GM21526 (cell line): ENCODE measurements around the gene GPR87.
A peak's percentile ranks its signal among the peaks of the same experiment; 100 is the strongest.

Experiments used
- ATAC-seq: cut with Tn5 transposase; IDR thresholded peaks from one replicate; pipeline ENCODE4 v1.9.1; 2021; ENCODE audit warnings: moderate library complexity; ENCODE audit not compliant: unreplicated experiment, low FRiP score

GPR87 gene

GRCh38 chr3:151316267-151316991, at the start of gene GPR87:
TSS of gene GPR87 (minus strand) at chr3:151316820. CDS start at chr3:151300100, 16,720 bp downstream.
- no peak for ATAC-seq

GRCh38 chr3:151362751-151363174, 46.1 kb upstream of the GPR87 start:
- ATAC-seq, result no peak

GRCh38 chr3:151357463-151357850, 40.8 kb upstream of the GPR87 start:
- no peak for ATAC-seq

GRCh38 chr3:151356794-151357462, 40.3 kb upstream of the GPR87 start:
- no peak for ATAC-seq

- ATAC-seq, result peak; percentile 26
Measured at GRCh38 chr3:151351648-151352047, 35.0 kb upstream of the GPR87 start.

GRCh38 chr3:151351219-151351618, 34.6 kb upstream of the GPR87 start:
- ATAC-seq, result peak; percentile 91

- no peak for ATAC-seq
Measured at GRCh38 chr3:151350656-151351055, 34.0 kb upstream of the GPR87 start.

GRCh38 chr3:151347432-151347831, 30.8 kb upstream of the GPR87 start:
- ATAC-seq, result no peak

GRCh38 chr3:151346292-151346691, 29.7 kb upstream of the GPR87 start:
- no peak for ATAC-seq

- no peak for ATAC-seq
Measured at GRCh38 chr3:151345859-151346258, 29.2 kb upstream of the GPR87 start.

GRCh38 chr3:151331696-151332095, 15.1 kb upstream of the GPR87 start:
- ATAC-seq, result no peak

- ATAC-seq, result no peak
Measured at GRCh38 chr3:151330899-151331298, 14.3 kb upstream of the GPR87 start.

GRCh38 chr3:151330379-151330778, 13.8 kb upstream of the GPR87 start:
- no peak for ATAC-seq

- ATAC-seq, result no peak
Measured at GRCh38 chr3:151329363-151329762, 12.7 kb upstream of the GPR87 start, which contains the start of gene P2RY13. TSS of gene P2RY13 (minus strand) at chr3:151329549. CDS start at chr3:151329528, 21 bp downstream.

GRCh38 chr3:151328298-151328995, 11.8 kb upstream of the GPR87 start:
- ATAC-seq, result no peak

GRCh38 chr3:151327571-151328198, 11.1 kb upstream of the GPR87 start:
- ATAC-seq, result no peak

GRCh38 chr3:151322511-151322910, 5.9 kb upstream of the GPR87 start:
- ATAC-seq, result no peak

GRCh38 chr3:151321526-151321925, 4.9 kb upstream of the GPR87 start:
- no peak for ATAC-seq

GRCh38 chr3:151320131-151320530, 3.5 kb upstream of the GPR87 start:
- no peak for ATAC-seq

- no peak for ATAC-seq
Measured at GRCh38 chr3:151319628-151320027, 3.0 kb upstream of the GPR87 start.

- no peak for ATAC-seq
Measured at GRCh38 chr3:151318991-151319390, 2.4 kb upstream of the GPR87 start.
